ENCODE data around the gene BCAP31. TPM values are rescaled to one million over a fixed set of nuclear protein-coding genes. Genes with fewer than 3 reads are reported as not detected.
"Not testable (repeated sequence)": the region's sequence is repeated elsewhere in the genome, so short reads cannot be mapped to it uniquely, and the experiment has no call there.

BCAP31 gene
- total RNA-seq, 2 experiments from 2014 or later, result 42.1 to 43.1 TPM

GRCh38 chrX:153755136-153755535, 30.9 kb upstream of the BCAP31 start:
- Histone ChIP-seq H3K4me1 (ENCODE audit: insufficient read depth, low read length) (no peaks in the 10 kb centered on the region), H3K27ac (ENCODE audit: low read depth in 1 of 2, low read length in 2 of 2) (no peak overlapping the region), H3K9me3 (ENCODE audit: control insufficient read depth in 1 of 2, insufficient read depth in 1 of 2, low read length in 2 of 2) (no peaks in the 10 kb centered on the region), H3K36me3 (ENCODE audit: insufficient read depth, low read length) (no peaks in the 10 kb centered on the region), H3K27me3 (ENCODE audit: control insufficient read depth in 1 of 2, insufficient read depth in 2 of 2, low read length in 2 of 2) (no peaks in the 10 kb centered on the region), H3K4me3 (ENCODE audit: low read length) (no peak overlapping the region)
- CTCF ChIA-PET, result no interaction called here
- POLR2A ChIA-PET, result no interaction called here
- Mint-ChIP-seq H3K27me3 (no peaks in the 10 kb centered on the region), H3K27ac (no peak overlapping the region), H3K4me1 (ENCODE audit: low read depth) (no peaks in the 10 kb centered on the region), H3K4me3 (no peak overlapping the region), H3K36me3 (ENCODE audit: low read depth) (no peaks in the 10 kb centered on the region), H3K9me3 (no peaks in the 10 kb centered on the region)
- intact Hi-C loops (cut with DNase I, micrococcal nuclease), result loop anchor here in 1 of 2 experiments (10.0 kb wide), 1 partner anchor 70 kb away; the partner anchor contains the start of gene SLC6A8
- TF ChIP-seq, protein P1, sequence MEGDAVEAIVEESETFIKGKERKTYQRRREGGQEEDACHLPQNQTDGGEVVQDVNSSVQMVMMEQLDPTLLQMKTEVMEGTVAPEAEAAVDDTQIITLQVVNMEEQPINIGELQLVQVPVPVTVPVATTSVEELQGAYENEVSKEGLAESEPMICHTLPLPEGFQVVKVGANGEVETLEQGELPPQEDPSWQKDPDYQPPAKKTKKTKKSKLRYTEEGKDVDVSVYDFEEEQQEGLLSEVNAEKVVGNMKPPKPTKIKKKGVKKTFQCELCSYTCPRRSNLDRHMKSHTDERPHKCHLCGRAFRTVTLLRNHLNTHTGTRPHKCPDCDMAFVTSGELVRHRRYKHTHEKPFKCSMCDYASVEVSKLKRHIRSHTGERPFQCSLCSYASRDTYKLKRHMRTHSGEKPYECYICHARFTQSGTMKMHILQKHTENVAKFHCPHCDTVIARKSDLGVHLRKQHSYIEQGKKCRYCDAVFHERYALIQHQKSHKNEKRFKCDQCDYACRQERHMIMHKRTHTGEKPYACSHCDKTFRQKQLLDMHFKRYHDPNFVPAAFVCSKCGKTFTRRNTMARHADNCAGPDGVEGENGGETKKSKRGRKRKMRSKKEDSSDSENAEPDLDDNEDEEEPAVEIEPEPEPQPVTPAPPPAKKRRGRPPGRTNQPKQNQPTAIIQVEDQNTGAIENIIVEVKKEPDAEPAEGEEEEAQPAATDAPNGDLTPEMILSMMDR (IDR thresholded peaks at IDR 0.05), result no peak
- ATAC-seq (ENCODE audit: poor library complexity), result no peak
- DNase-seq, result peak in 1 of 14 experiments; percentile 20

GRCh38 chrX:153750127-153750774, 26.1 kb upstream of the BCAP31 start:
- Histone ChIP-seq H3K27ac (ENCODE audit: low read depth in 1 of 2, low read length in 2 of 2) (no peak overlapping the region), H3K4me1 (ENCODE audit: insufficient read depth, low read length) (no peaks in the 10 kb centered on the region), H3K9me3 (ENCODE audit: control insufficient read depth in 1 of 2, insufficient read depth in 1 of 2, low read length in 2 of 2) (no peaks in the 10 kb centered on the region), H3K4me3 (ENCODE audit: low read length) (no peak overlapping the region), H3K27me3 (ENCODE audit: control insufficient read depth in 1 of 2, insufficient read depth in 2 of 2, low read length in 2 of 2) (no peaks in the 10 kb centered on the region), H3K36me3 (ENCODE audit: insufficient read depth, low read length) (no peaks in the 10 kb centered on the region)
- ChIA-PET CTCF (no interaction called here), POLR2A (no interaction called here)
- Mint-ChIP-seq H3K4me3 (no peak overlapping the region), H3K27ac (no peak overlapping the region), H3K4me1 (ENCODE audit: low read depth) (no peaks in the 10 kb centered on the region), H3K9me3 (no peaks in the 10 kb centered on the region), H3K27me3 (no peaks in the 10 kb centered on the region), H3K36me3 (ENCODE audit: low read depth) (no peaks in the 10 kb centered on the region)
- TF ChIP-seq, protein P1 (IDR thresholded peaks at IDR 0.05), result no peak
- no peak for DNase-seq
- ATAC-seq (ENCODE audit: poor library complexity), result no peak
- intact Hi-C loops (cut with DNase I, micrococcal nuclease), result loop anchor here in 1 of 2 experiments (10.0 kb wide), 1 partner anchor 65 kb away; the partner anchor contains the start of gene SLC6A8

GRCh38 chrX:153749017-153749416, 24.8 kb upstream of the BCAP31 start:
- H3K36me3 ChIP-seq (ENCODE audit: insufficient read depth, low read length); H3K27me3 ChIP-seq (ENCODE audit: control insufficient read depth in 1 of 2, insufficient read depth in 2 of 2, low read length in 2 of 2); H3K9me3 Mint-ChIP-seq; ATAC-seq (ENCODE audit: poor library complexity); H3K36me3 Mint-ChIP-seq (ENCODE audit: low read depth); CTCF ChIA-PET; intact Hi-C loops (cut with DNase I, micrococcal nuclease); H3K4me1 ChIP-seq (ENCODE audit: insufficient read depth, low read length); H3K27me3 Mint-ChIP-seq; H3K4me1 Mint-ChIP-seq (ENCODE audit: low read depth); H3K9me3 ChIP-seq (ENCODE audit: control insufficient read depth in 1 of 2, insufficient read depth in 1 of 2, low read length in 2 of 2); H3K4me3 Mint-ChIP-seq; DNase-seq; H3K27ac Mint-ChIP-seq; H3K4me3 ChIP-seq (ENCODE audit: low read length); H3K27ac ChIP-seq (ENCODE audit: low read depth in 1 of 2, low read length in 2 of 2): not testable (repeated sequence)
- POLR2A ChIA-PET, result interaction anchor here (0.9 kb wide), 1 partner anchor 25 kb away, joined by 3 read pairs; no protein-coding TSS in a partner anchor

DNA sequence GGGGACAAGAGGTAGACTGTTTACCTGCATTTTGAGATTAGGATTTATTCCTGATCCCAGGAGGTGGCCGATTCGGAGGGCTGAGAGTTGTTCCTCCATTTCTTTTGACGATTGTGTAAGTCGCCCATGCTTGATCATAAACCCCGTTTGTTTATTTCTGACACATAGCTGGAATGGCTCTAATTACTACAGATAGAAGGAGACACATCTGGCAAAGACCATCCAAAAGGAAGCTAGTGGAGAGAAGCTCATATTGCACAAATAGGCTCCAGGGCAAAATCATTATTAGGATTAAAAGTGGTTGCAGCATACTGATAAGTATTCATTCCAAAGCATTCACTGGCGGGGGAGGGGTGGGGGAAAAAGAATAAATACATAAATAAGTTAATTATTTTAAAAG, 22.8 kb upstream of the BCAP31 start:
- CTCF ChIA-PET; H3K36me3 ChIP-seq (ENCODE audit: insufficient read depth, low read length); POLR2A ChIA-PET; H3K36me3 Mint-ChIP-seq (ENCODE audit: low read depth); H3K27me3 Mint-ChIP-seq; H3K27ac Mint-ChIP-seq; H3K9me3 Mint-ChIP-seq; H3K4me1 ChIP-seq (ENCODE audit: insufficient read depth, low read length); H3K27me3 ChIP-seq (ENCODE audit: control insufficient read depth in 1 of 2, insufficient read depth in 2 of 2, low read length in 2 of 2); H3K4me1 Mint-ChIP-seq (ENCODE audit: low read depth); DNase-seq; H3K9me3 ChIP-seq (ENCODE audit: control insufficient read depth in 1 of 2, insufficient read depth in 1 of 2, low read length in 2 of 2); H3K4me3 Mint-ChIP-seq; ATAC-seq (ENCODE audit: poor library complexity); H3K27ac ChIP-seq (ENCODE audit: low read depth in 1 of 2, low read length in 2 of 2); H3K4me3 ChIP-seq (ENCODE audit: low read length); intact Hi-C loops (cut with DNase I, micrococcal nuclease): not testable (repeated sequence)
